Measurements from ENCODE around the gene KLHL6. TPM values are rescaled to one million over a fixed set of nuclear protein-coding genes. Genes with fewer than 3 reads are reported as not detected.

Gene KLHL6
- total RNA-seq, 1 experiment from 2014 or later = not detected

- Mint-ChIP-seq H3K27ac (ENCODE audit: low read depth, unreplicated experiment) (no peak overlapping the region), H3K9me3 (ENCODE audit: unreplicated experiment) (no peaks in the 10 kb centered on the region), H3K36me3 (ENCODE audit: insufficient read depth, unreplicated experiment) (no peaks in the 10 kb centered on the region), H3K4me1 (ENCODE audit: insufficient read depth, unreplicated experiment) (peaks cover 7% of the 10 kb centered on the region), H3K4me3 (ENCODE audit: unreplicated experiment) (no peak overlapping the region), H3K27me3 (ENCODE audit: insufficient read depth, unreplicated experiment) (peaks cover 16% of the 10 kb centered on the region)
- BruUV-seq (replicated peaks) = no TSS peak
- CTCF ChIA-PET = interaction anchor here (0.9 to 1.2 kb wide), 2 partner anchors 14 kb away, joined by 3 read pairs; no protein-coding TSS in a partner anchor
- no peak for TF ChIP-seq CTCF (IDR thresholded peaks at IDR 0.05; ENCODE audit: unreplicated experiment)
- POLR2A ChIA-PET = interaction anchor here (1.0 kb wide), 1 partner anchor 142 kb away, joined by 3 read pairs; the partner anchor contains the start of gene KLHL24
- DNase-seq (ENCODE audit: unreplicated experiment) = no peak
- intact Hi-C loops (cut with micrococcal nuclease) = no loop called here
These were observed 62.0 kb downstream of the KLHL6 start for GRCh38 chr3:183493296-183494045.

GRCh38 chr3:183492849-183493179 lies 62.7 kb downstream of the KLHL6 start:
- Mint-ChIP-seq H3K27me3 (ENCODE audit: insufficient read depth, unreplicated experiment) (peaks cover 16% of the 10 kb centered on the region), H3K36me3 (ENCODE audit: insufficient read depth, unreplicated experiment) (no peaks in the 10 kb centered on the region), H3K4me3 (ENCODE audit: unreplicated experiment) (no peak overlapping the region), H3K27ac (ENCODE audit: low read depth, unreplicated experiment) (no peak overlapping the region), H3K9me3 (ENCODE audit: unreplicated experiment) (no peaks in the 10 kb centered on the region), H3K4me1 (ENCODE audit: insufficient read depth, unreplicated experiment) (peaks cover 7% of the 10 kb centered on the region)
- POLR2A ChIA-PET = interaction anchor here (0.5 to 1.0 kb wide), 2 partner anchors 143 to 900 kb away, joined by 3 read pairs; partner anchors contain the start of gene KLHL24
- intact Hi-C loops (cut with micrococcal nuclease) = no loop called here
- TF ChIP-seq CTCF (IDR thresholded peaks at IDR 0.05; ENCODE audit: unreplicated experiment) = no peak
- no TSS peak for BruUV-seq (replicated peaks)
- no peak for DNase-seq (ENCODE audit: unreplicated experiment)
- CTCF ChIA-PET = interaction anchor here (1.2 kb wide), 1 partner anchor 13 kb away, joined by 3 read pairs; no protein-coding TSS in a partner anchor

- DNase-seq (ENCODE audit: unreplicated experiment) = no peak
- no peak for TF ChIP-seq CTCF (IDR thresholded peaks at IDR 0.05; ENCODE audit: unreplicated experiment)
- Mint-ChIP-seq H3K9me3 (ENCODE audit: unreplicated experiment) (no peaks in the 10 kb centered on the region), H3K4me1 (ENCODE audit: insufficient read depth, unreplicated experiment) (peaks cover 7% of the 10 kb centered on the region), H3K27me3 (ENCODE audit: insufficient read depth, unreplicated experiment) (peaks cover 16% of the 10 kb centered on the region), H3K36me3 (ENCODE audit: insufficient read depth, unreplicated experiment) (no peaks in the 10 kb centered on the region), H3K4me3 (ENCODE audit: unreplicated experiment) (no peak overlapping the region), H3K27ac (ENCODE audit: low read depth, unreplicated experiment) (no peak overlapping the region)
- no TSS peak for BruUV-seq (replicated peaks)
- intact Hi-C loops (cut with micrococcal nuclease) = no loop called here
- CTCF ChIA-PET = interaction anchor here (1.0 to 1.2 kb wide), 2 partner anchors 10 to 12 kb away, joined by 3 to 4 read pairs; no protein-coding TSS in a partner anchor
- POLR2A ChIA-PET = interaction anchor here (0.5 to 1.0 kb wide), 2 partner anchors 143 to 899 kb away, joined by 3 read pairs; partner anchors contain the start of gene KLHL24
These were observed 63.3 kb downstream of the KLHL6 start for GRCh38 chr3:183491923-183492848.
